Measurements from ENCODE around the gene ECHS1.
"Not testable (repeated sequence)": the region's sequence is repeated elsewhere in the genome, so short reads cannot be mapped to it uniquely, and the experiment has no call there.

ECHS1 gene

GRCh38 chr10:133399123-133399601, 26.0 kb upstream of the ECHS1 start:
- no peak for DNase-seq (ENCODE audit: low spot score)

GRCh38 chr10:133397938-133398337, 24.8 kb upstream of the ECHS1 start:
- DNase-seq (ENCODE audit: low spot score) = no peak

GRCh38 chr10:133396035-133396624, 23.0 kb upstream of the ECHS1 start:
- DNase-seq (ENCODE audit: low spot score) = no peak

- no peak for DNase-seq (ENCODE audit: low spot score)
Measured at GRCh38 chr10:133394801-133395221, 21.7 kb upstream of the ECHS1 start.

- DNase-seq (ENCODE audit: low spot score) = peak; percentile 96
Measured at GRCh38 chr10:133394064-133394663, 21.0 kb upstream of the ECHS1 start, which contains the start of gene MTG1. MTG1 (plus strand) TSS chr10:133394157; CDS start chr10:133394221, 64 bp downstream.

GRCh38 chr10:133393401-133394063, 20.4 kb upstream of the ECHS1 start:
- DNase-seq (ENCODE audit: low spot score) = no peak

- no peak for DNase-seq (ENCODE audit: low spot score)
Measured at GRCh38 chr10:133391761-133392518, 18.8 kb upstream of the ECHS1 start.

- DNase-seq (ENCODE audit: low spot score) = no peak
Measured at GRCh38 chr10:133391249-133391635, 18.1 kb upstream of the ECHS1 start.

- DNase-seq (ENCODE audit: low spot score) = no peak
Measured at GRCh38 chr10:133390597-133391248, 17.6 kb upstream of the ECHS1 start.

- no peak for DNase-seq (ENCODE audit: low spot score)
Measured at GRCh38 chr10:133388973-133389818, 16.0 kb upstream of the ECHS1 start.

- no peak for DNase-seq (ENCODE audit: low spot score)
Measured at GRCh38 chr10:133388236-133388972, 15.2 kb upstream of the ECHS1 start.

- DNase-seq (ENCODE audit: low spot score) = not testable (repeated sequence)
Measured at GRCh38 chr10:133386951-133387350, 13.8 kb upstream of the ECHS1 start.

- DNase-seq (ENCODE audit: low spot score) = no peak
Measured at GRCh38 chr10:133385214-133385613, 12.1 kb upstream of the ECHS1 start.

GRCh38 chr10:133384071-133384470, 10.9 kb upstream of the ECHS1 start:
- DNase-seq (ENCODE audit: low spot score) = no peak

- DNase-seq (ENCODE audit: low spot score) = no peak
Measured at GRCh38 chr10:133383551-133383950, 10.4 kb upstream of the ECHS1 start.

GRCh38 chr10:133381036-133381435, 7.9 kb upstream of the ECHS1 start:
- DNase-seq (ENCODE audit: low spot score) = no peak

- DNase-seq (ENCODE audit: low spot score) = no peak
Measured at GRCh38 chr10:133379801-133380666, 6.9 kb upstream of the ECHS1 start.

GRCh38 chr10:133379152-133379800, 6.1 kb upstream of the ECHS1 start, which contains the start of gene PAOX:
PAOX (plus strand) TSS chr10:133379262; CDS start chr10:133379317, 55 bp downstream.
- DNase-seq (ENCODE audit: low spot score) = peak; percentile 81

Data from ecto neural progenitor cell (in vitro differentiated cells).